Breast epithelium (tissue), 3 donors: ENCODE measurements around the gene TUB.

Source experiments
- POLR2A ChIP-seq: fragments of 450-650 bp; IDR thresholded peaks from one replicate; pipeline ENCODE4 v1.6.1; 2016; ENCODE audit warnings: antibody characterized with exemption, mild to moderate bottlenecking, moderate library complexity
- TF ChIP-seq, protein P1 (sequence below), 3 donors: fragments of 450-650 bp; IDR thresholded peaks; one replicate each; pipeline ENCODE4 v1.5.1; 2016 to 2017; ENCODE audit warnings: antibody characterized with exemption in 3 of 3, mild to moderate bottlenecking in 3 of 3, moderate library complexity in 3 of 3

- no peak for TF ChIP-seq POLR2A
- TF ChIP-seq, protein P1, sequence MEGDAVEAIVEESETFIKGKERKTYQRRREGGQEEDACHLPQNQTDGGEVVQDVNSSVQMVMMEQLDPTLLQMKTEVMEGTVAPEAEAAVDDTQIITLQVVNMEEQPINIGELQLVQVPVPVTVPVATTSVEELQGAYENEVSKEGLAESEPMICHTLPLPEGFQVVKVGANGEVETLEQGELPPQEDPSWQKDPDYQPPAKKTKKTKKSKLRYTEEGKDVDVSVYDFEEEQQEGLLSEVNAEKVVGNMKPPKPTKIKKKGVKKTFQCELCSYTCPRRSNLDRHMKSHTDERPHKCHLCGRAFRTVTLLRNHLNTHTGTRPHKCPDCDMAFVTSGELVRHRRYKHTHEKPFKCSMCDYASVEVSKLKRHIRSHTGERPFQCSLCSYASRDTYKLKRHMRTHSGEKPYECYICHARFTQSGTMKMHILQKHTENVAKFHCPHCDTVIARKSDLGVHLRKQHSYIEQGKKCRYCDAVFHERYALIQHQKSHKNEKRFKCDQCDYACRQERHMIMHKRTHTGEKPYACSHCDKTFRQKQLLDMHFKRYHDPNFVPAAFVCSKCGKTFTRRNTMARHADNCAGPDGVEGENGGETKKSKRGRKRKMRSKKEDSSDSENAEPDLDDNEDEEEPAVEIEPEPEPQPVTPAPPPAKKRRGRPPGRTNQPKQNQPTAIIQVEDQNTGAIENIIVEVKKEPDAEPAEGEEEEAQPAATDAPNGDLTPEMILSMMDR (IDR thresholded peaks at IDR 0.05), result no peak
Observed at GRCh38 chr11:8045839-8046238, 35.2 kb upstream of the TUB start.
